T-helper 9 cell (primary cell): ENCODE results near the gene CCDC195.

Experiments used
- DNase-seq: peaks from one replicate; pipeline ENCODE4 v3.0.0-alpha.2; 2020
- total RNA-seq, 2 donors: gene quantifications; one replicate each; lab custom pipeline; 2026; lab: John Stamatoyannopoulos, UW

CCDC195 gene
- total RNA-seq: 0 reads per million in 2 donors

- no peak for DNase-seq
Measured at GRCh38 chr2:224716201-224716600, at the start of gene CCDC195. Gene CCDC195 (minus strand): TSS chr2:224716365. CDS start chr2:224716365, 0 bp downstream.

- DNase-seq: no peak
Measured at GRCh38 chr2:224764565-224765236, 48.5 kb upstream of the CCDC195 start.

GRCh38 chr2:224757934-224758548 is 41.9 kb upstream of the CCDC195 start:
- no peak for DNase-seq

- no peak for DNase-seq
Measured at GRCh38 chr2:224753743-224754540, 37.8 kb upstream of the CCDC195 start.

GRCh38 chr2:224751996-224752698 is 36.0 kb upstream of the CCDC195 start:
- DNase-seq: no peak

- DNase-seq: no peak
Measured at GRCh38 chr2:224749136-224749535, 33.0 kb upstream of the CCDC195 start.

- DNase-seq: no peak
Measured at GRCh38 chr2:224747765-224748164, 31.6 kb upstream of the CCDC195 start.

- no peak for DNase-seq
Measured at GRCh38 chr2:224736227-224736626, 20.1 kb upstream of the CCDC195 start.

GRCh38 chr2:224734949-224735348 is 18.8 kb upstream of the CCDC195 start:
- DNase-seq: no peak

- DNase-seq: no peak
Measured at GRCh38 chr2:224731665-224732064, 15.5 kb upstream of the CCDC195 start.

GRCh38 chr2:224729435-224729834 is 13.3 kb upstream of the CCDC195 start:
- no peak for DNase-seq

GRCh38 chr2:224724331-224724730 is 8.2 kb upstream of the CCDC195 start:
- DNase-seq: no peak

GRCh38 chr2:224723586-224724217 is 7.5 kb upstream of the CCDC195 start:
- DNase-seq: no peak

GRCh38 chr2:224722770-224723169 is 6.6 kb upstream of the CCDC195 start:
- no peak for DNase-seq

- DNase-seq: no peak
Measured at GRCh38 chr2:224722250-224722649, 6.1 kb upstream of the CCDC195 start.

- DNase-seq: no peak
Measured at GRCh38 chr2:224716921-224717320, 756 bp upstream of the CCDC195 start.

GRCh38 chr2:224711859-224712665 is 4.1 kb downstream of the CCDC195 start:
- DNase-seq: no peak

- DNase-seq: no peak
Measured at GRCh38 chr2:224711381-224711780, 4.8 kb downstream of the CCDC195 start.

GRCh38 chr2:224709301-224709700 is 6.9 kb downstream of the CCDC195 start:
- DNase-seq: no peak

GRCh38 chr2:224694502-224694901 is 21.7 kb downstream of the CCDC195 start:
- DNase-seq: no peak

GRCh38 chr2:224691563-224691962 is 24.6 kb downstream of the CCDC195 start:
- DNase-seq: no peak

- no peak for DNase-seq
Measured at GRCh38 chr2:224690868-224691267, 25.3 kb downstream of the CCDC195 start.
